Coronary artery (tissue), 2 donors: ENCODE measurements around the gene RPF1.
A peak's percentile ranks its signal among the peaks of the same experiment; 100 is the strongest.

Experiments
- DNase-seq: peaks from one replicate; pipeline ENCODE4 v3.0.0-alpha.2; 2017; ENCODE audit warnings: low spot score
- H3K27ac ChIP-seq, 2 donors: fragments of 200-600 bp; sonication (generic); one replicate each; pipeline ENCODE4 v1.5.1; 2016 to 2019
- H3K4me3 ChIP-seq: fragments of 200-600 bp; sonication (generic); 2 replicates; pipeline ENCODE4 v1.5.1; 2016; ENCODE audit warnings: mild to moderate bottlenecking, moderate library complexity
- CTCF ChIP-seq: fragments of 200-600 bp; sonication (generic); IDR thresholded peaks from one replicate; pipeline ENCODE4 v1.5.1; 2019; ENCODE audit warnings: antibody characterized with exemption

RPF1 gene

GRCh38 chr1:84493747-84494146 lies 14.7 kb downstream of the RPF1 start:
- Histone ChIP-seq H3K4me3 (no peak overlapping the region), H3K27ac (no peak overlapping the region)
- TF ChIP-seq CTCF: no peak
- no peak for DNase-seq

GRCh38 chr1:84496498-84496897 lies 17.4 kb downstream of the RPF1 start:
- no peak for TF ChIP-seq CTCF
- no peak overlapping the region for H3K27ac ChIP-seq
- H3K4me3 ChIP-seq: no peak overlapping the region
- no peak for DNase-seq

- Histone ChIP-seq H3K4me3 (no peak overlapping the region), H3K27ac (no peak overlapping the region)
- no peak for TF ChIP-seq CTCF
- DNase-seq: no peak
Observed at GRCh38 chr1:84497631-84498275, 18.7 kb downstream of the RPF1 start.

- no peak for DNase-seq
- Histone ChIP-seq H3K4me3 (peak overlapping the region; percentile 85), H3K27ac (no peak overlapping the region)
- no peak for TF ChIP-seq CTCF
Observed at GRCh38 chr1:84502927-84503326, 23.9 kb downstream of the RPF1 start.

GRCh38 chr1:84504580-84505492 lies 25.8 kb downstream of the RPF1 start:
- peak overlapping the region; percentile 94 to 97 for H3K27ac ChIP-seq
- H3K4me3 ChIP-seq: peak overlapping the region; percentile 85
- no peak for DNase-seq
- no peak for TF ChIP-seq CTCF

GRCh38 chr1:84505493-84506001 lies 26.5 kb downstream of the RPF1 start:
- H3K27ac ChIP-seq: peak overlapping the region; percentile 94 to 97
- TF ChIP-seq CTCF: no peak
- no peak for DNase-seq
- peak overlapping the region; percentile 85 for H3K4me3 ChIP-seq
